HG03097 (cell line): ENCODE data around the gene HELZ.
"Not testable (repeated sequence)": the region's sequence is repeated elsewhere in the genome, so short reads cannot be mapped to it uniquely, and the experiment has no call there.

Experiments used
- ATAC-seq: cut with Tn5 transposase; IDR thresholded peaks from one replicate; pipeline ENCODE4 v1.9.1; 2021; ENCODE audit not compliant: unreplicated experiment, low FRiP score

The HELZ gene

DNA sequence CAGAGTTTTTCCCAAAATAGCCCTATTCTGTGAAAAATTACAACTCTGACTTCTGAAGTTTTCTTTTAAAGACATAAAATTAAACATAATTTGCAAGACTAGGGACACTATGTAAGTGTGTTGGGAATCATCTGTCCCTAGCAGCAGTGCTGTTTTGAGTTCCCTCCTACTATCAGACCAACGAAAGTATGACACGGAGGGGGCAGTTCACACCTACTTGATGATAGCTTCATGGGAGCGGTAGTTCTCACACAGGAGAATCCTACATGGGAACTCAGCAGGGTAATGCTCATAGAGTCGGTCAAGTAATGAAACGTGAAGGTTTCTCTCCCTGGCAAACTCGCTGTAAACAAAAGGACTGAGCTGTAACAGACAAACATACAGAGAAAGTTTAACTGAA is 96.6 kb downstream of the HELZ start:
- no peak for ATAC-seq

DNA sequence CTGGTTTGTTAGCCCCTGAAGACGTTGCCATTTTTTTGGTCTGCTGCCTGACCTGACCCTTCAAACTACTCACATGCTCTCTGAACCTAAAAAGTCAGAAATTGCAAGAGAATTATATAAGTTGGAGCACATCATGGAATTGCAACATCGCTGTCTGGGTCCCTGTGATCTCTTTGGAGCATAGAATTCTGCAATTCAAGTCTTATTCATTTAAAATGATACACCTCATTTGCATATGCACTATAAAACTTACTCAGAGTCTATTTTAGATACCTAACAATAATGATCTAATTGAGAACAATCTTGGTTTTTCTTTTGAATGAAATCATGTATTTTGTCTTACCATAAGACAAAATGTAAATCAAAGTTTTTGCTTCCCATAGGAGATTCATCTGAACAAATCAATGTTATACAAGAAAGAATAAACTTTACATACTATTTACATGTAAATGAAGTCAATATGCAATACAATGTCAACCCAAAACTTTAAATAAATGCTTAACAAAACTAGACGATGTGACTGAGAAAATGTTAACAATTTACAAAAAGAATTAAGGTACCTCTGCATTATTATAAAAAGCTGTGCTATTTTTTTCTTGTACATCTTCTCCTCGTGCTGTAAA is 99.7 kb downstream of the HELZ start:
- no peak for ATAC-seq

DNA sequence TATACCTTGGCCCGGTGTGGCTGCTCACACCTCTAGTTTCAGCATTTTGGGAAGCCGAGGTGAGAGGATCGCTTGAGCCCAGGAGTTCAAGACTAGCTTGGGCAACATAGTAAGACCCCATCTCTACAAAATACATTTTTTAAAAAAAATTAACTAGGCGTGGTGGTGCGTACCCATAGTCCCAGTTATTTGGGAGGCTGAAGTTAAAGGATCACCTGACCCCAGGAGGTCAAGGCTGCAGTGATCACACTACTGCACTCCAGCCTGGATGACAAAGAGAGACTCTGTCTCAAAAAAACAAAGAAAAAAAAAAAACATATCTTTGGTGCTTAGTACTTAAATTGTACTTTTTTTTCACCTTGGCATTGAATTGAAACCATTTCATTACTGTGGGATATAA is 101.7 kb downstream of the HELZ start:
- ATAC-seq: no peak

DNA sequence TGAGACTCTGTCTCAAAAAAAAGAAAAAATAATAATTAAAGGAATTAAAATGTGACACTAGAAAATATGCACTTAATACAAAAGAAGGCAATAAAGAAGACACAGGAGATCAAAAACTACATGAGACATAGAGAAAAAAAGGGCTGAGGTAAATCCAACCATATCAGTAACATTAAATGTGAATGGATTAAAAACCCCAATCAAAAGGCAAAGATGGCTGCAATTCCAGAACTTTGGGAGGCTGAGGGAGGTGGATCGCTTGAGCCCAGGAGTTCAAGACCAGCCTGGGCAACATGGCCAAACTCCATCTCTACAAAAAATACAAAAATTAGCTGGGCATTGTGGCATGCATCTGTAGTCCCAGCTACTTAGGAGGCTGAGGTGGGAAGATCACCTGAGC is 103.0 kb downstream of the HELZ start:
- ATAC-seq: not testable (repeated sequence)

DNA sequence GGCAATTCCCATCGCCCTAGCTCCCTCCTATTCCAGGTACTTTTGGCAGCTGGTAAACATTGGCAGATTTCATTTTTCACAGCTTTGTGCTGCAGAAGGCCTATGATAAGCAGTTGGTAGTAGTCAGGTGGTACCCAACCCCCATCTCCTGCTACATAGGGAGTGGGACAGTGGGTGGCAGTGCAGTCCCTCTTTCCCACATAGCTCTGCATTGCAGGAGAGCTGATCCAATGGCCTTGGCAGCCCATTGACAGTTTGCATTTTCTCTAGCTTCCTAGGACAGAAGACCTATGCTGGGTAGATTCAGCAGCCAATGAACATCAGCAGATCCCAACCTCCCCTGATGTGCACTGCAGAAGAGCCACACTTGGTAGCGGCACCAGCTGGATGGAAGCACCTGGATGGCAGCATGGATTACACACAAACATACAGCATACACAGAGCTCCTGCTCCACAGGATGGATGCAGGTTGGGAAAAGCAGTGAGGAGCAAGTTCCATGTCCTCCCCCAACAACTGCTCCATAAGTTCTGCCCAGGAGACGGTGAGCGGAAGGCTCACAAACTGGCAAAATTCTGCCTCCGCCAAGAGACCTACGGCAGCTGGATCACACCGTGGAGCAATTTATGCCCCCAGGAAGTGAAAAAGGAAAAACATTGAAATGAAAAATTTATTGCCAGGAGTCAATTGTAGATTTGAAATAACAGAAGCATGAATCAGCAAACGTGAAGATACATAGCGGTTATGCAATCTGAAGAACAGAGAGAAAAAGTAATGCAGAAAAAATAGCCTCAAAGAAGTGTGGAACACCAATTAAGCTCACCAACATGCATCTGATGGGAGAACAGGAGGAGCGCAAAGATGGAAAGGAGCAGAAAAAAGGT is 105.0 kb downstream of the HELZ start:
- ATAC-seq: no peak

DNA sequence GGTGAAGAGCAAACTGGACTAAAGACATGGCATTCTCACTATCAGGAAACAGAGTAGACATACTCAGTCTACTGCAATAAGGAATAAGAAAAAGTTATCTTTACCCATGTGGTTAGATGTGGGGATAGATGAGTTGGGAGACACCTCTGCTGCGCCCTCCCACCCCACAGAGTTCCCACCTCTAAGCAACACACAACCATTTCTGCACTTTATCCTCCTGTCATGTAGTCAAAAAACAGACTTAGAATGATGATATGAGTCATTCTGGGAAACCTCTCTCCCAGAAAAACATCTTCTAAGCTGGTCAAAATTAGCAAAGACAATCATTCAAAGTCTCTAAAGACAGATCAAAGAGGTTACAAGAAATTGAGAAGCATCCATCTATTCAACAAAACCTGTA is 105.7 kb downstream of the HELZ start:
- no peak for ATAC-seq

DNA sequence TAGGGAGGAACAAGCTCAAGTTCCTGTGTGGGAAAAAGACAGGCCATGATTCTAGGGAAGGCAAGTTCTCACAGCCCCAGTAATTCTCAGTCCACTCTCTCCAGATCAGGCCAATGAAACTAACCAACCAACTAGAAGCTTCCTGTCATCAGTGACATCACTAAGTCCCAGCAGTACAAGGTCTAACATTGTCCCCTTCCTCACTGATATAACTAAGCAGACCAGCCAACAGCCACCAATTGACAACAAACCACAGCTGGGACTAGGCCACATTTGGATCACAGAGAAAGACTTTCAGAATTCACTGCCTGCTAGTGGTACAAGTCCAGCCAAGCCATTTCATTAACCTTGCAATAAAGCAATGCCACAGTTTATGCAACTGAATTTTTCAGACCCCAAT is 106.6 kb downstream of the HELZ start:
- no peak for ATAC-seq

DNA sequence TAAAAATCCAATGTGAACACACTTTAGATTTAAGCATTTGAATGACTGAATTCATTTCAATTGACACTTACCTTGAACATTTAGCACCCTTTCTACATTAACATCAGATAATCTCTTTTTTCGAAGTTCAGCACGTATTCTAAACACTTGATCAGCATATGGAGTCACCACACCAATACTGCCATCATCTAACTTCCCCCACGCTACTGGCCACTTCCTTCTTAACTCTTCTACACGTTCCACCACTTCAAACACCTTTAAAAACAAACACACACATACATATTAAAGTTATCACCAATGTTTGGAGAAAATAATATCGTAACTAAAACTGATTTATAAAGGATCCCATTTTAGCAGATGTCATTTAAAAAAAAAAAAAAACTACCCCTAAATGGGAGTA is 107.1 kb downstream of the HELZ start:
- no peak for ATAC-seq

DNA sequence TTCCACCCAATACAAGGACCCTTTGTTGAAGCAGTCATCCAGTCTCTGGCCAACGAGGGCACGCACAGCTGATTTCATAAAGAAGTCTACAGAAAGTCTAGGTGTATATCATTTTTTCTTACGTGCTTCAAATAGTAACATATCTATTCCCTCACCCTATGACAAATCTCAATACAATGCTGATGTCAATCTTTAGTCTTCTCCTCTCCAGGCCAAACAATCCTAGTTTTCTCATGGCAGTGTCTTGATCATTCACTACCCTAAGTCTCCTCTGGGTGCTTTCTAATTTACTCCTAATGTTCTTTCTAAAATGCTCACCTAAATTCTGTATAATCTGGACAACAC is 108.0 kb downstream of the HELZ start:
- no peak for ATAC-seq

DNA sequence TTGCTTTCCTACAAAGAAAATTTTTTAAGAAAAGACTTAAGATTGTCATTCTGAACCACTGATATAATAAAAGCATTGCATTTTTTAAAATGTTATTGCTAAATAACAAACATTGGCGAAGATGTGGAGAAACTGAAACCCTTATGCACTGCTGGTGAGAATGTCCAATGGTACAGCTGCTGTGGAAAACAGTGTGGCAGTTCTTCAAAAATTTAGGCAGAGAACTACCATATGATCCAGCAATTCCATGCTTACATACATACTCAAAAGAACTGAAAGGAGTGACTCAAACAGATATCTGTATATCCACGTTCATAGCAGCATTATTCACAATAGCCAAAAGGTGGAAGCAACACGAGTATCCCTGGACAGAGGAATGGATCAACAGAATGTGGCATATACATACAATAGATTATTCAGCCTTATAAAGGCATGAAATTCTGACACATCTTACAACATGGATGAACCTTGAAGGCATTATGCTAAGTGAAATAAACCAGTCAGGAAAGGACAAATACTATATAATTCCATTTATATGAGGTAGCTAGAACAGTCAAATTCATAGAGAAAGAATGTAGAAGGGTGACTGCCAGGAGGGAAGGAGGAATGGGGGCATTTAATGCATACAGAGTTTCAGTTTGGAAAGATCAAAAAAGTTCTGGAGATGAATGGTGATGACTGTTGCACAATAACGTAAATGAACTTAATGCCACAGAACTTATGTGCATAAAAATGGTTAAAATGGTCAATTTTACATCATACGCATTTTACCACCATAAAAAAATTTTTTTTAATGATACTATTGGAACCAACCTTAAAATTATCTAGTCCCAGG is 108.6 kb downstream of the HELZ start:
- no peak for ATAC-seq

DNA sequence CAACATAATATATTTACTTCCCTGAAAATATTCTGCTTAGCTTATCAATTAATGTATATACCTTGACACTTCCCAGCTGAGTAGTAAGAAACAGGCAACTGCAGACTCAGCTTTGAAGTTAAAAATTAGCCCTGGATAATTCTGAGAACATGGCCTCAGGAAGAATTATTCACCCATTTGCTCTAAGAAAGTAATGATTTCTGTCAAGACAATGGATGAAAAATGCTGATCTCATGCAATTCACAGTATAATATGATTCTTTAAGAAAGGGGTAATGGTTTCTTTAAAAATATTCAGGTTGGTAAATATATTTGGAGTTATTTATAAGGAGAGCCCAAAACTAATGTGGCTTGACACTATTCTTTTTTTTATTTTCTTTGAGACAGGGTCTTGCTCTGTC is 111.8 kb downstream of the HELZ start:
- no peak for ATAC-seq

DNA sequence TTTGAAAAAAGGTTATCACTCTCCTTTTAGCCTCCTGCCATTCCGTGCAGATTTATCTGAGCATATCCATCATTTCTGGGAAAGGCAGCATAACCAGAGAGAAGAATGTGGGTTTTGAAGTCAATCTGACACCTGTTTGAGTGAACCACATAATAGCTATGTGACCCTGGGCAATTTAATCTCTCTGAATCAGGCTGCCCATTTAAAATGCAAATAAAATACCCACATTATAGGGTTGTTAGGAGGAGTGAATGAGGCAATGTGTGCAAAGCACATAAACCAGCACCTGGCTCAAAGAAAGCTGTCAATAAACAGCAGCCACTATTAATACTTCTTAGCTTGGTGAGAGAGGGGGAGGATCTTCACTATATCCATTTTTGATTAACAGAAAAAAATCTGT is 112.6 kb downstream of the HELZ start:
- ATAC-seq: no peak

DNA sequence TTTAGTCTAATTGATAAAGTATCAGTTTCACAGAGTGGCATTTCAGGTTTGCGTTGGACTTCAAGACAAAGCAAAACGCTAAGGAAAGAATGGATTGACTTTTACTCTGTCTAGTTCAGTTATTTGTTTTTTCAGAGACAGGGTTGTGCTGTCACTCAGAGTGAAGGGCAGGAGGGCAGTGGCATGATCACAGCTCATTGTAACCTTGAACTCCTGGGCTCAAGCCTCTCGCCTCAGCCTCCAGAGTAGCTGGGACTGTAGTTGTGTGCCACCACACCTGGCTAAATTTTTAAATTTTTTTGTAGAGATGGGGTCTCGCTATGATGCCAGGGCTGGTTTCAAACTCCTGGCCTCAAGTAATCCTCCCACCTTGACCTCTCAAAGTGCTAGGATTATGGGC is 114.2 kb downstream of the HELZ start:
- no peak for ATAC-seq

DNA sequence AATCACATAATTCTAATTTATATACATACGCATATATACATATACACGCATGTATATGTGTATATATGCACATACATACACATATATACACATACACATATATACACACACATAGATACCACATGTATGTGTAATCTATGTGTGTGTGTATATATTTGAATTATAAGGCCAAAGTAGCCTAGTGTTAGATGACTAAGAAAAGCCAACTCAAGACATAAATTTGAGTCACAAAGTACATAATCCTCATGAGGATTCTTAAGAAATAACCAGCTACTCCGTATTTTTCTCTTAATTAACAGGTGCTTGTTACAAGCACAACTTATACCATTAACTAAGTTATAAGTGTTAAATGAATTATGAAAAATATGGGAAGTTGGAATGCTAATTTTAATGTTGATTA is 115.7 kb downstream of the HELZ start:
- ATAC-seq: no peak

DNA sequence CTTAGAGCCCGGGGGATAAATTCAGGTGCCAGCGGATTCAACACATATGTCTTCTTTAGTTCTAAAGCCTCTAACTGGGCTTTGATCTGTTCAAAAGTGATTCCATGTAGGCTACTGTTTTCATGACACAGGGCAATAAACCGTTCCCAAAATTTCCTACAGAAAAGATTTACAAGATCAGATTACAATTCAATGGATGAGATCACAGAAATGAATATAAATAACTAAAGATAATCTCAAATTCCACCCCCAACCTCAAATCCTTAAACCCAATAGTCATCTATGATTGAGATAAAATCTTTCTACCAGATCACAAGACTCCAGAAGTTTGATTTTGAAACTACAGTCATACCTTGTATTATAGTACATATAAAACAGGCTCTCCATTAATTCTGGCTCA is 116.3 kb downstream of the HELZ start:
- ATAC-seq: no peak

DNA sequence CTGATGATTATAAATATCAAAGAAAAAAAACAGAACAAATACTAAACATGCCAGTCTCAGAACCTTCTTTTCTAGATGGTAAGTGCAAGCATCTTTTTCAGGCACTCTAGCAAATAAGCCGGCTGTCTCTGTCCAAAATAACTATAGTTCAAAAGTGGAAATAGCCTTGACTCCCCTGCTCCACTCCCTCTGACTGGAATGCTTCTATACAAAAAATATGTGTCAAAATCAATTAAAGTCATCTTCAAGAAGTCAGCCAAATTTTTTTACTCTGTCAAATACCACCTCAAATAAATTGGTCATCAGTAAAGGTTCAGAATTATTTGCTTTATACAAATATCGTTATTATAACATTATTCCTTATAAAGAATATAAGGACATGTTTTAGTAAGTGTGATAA is 117.1 kb downstream of the HELZ start:
- no peak for ATAC-seq

DNA sequence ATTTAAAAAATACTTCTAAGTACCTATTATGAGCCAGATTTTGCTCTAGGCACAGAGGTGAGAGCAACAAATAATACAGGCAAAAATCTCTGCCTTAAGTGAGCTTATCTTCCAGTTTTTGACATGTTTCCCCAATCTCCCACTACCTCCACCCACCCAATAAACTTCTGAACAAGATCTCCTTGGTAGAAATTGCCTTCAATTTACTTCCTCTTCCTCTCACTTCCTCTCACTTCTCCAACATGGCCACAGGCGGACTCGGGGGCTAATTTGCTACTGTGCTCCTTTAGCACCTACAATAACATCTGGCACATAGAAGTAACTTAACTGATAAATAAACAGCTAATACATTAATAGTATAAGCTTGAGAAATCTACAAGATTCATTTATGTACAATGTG is 118.0 kb downstream of the HELZ start:
- ATAC-seq: no peak

DNA sequence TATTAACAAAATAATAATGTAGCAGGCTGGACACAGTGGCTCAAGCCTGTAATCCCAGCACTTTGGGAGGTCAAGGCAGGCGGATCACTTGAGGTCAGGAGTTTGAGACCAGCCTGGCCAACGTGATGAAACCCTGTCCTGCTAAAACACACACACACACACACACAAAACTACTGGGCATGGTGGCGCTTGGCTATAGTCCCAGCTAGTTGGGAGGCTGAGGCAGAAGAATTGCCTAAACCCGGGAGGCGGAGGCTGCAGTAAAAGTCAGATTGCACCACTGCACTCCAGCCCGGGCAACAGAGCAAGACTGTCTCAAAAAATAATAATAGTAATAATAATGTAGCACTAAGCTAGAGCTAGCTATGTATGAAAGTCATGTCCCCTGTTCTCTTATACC is 118.5 kb downstream of the HELZ start:
- not testable (repeated sequence) for ATAC-seq

DNA sequence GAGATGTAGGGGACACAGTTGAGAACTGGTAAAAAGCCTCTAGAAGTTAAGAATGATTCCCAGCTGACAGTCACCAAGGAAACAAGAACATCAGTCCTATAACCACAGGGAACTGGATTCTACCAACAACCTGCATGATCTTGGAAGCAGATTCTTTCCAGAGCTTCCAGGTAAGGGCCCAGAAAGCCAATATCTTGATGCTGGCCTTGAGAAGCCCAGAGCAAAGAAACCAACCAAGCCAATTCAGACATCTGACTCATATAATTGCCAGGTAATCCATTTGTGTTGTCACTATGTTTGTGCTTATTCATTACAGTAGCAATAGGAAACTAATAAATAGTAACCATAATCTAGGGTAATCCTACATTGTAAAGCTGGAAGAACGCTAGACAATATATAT is 119.1 kb downstream of the HELZ start:
- no peak for ATAC-seq

DNA sequence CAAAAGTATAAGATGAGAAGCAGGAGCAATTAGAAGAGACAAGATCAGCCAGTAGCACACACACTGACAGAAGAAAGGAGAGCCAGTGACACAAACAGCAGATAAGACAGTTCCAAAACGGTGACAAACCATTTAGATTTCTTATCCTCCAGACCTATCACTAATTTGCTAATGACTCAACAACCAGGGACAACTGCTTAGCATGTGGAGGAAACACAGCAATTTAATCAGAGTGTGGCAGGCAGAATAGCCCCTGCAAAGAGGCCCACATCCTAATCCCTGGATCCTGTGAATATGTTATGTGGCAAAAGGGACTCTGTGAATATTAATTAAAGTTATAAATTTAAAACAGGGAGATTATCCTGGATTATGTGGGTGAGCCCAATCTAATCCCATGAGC is 119.6 kb downstream of the HELZ start:
- ATAC-seq: no peak

DNA sequence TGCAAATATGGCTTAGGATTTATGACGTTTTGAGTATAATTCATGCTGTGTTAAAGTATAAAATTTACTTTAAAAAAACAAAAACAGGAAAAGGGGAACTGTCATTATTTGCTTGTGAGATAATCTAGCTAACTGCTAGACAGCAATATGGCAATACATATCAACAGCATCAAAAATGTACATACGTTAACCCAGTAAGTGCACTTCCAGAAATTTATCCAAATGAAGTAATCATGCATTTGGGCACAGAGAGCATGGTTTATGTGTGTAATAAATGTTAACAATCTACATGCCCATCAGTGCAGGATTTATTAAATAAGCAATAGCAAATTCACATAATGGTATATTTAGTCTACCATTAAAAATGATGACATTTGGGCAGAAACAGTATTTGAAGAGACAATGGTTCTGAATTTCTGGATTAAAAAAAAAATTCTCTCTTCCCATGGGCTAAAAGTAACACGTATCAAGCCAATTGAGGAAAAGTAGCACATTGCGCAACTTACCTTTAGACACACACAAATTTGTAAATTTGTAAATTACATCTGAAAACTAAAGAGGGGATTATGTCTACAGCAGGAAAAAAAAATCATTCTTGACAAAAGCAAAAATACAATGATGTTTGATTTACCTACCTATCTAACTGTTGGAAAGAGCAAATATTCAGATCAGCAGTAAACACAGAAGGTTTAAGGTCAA is 120.4 kb downstream of the HELZ start:
- no peak for ATAC-seq
